HG02852 (cell line): ENCODE data around the gene TBX18.

Experiments used
- ATAC-seq: cut with Tn5 transposase; IDR thresholded peaks from one replicate; pipeline ENCODE4 v1.9.1; 2021; ENCODE audit warnings: mild to moderate bottlenecking, moderate library complexity; ENCODE audit not compliant: unreplicated experiment

TBX18 gene

DNA sequence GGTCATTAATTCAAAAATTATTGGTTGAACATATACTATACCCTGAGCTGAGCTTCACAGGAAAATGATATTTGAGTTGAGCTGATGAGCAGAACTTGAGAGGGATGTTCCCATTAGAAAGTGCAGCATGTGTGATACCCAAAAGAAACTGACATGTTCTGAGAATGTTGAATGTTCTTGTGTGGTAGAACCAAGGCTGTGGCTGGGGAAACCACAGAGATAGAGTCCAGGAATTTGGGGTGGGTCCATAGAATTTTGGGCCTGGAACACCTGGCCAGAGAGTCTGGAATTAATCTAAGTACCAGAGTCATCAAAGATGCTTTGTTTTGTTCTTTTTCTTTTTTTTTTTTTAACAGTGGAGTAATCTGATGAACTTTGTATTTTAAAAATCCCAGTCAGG is 88.7 kb downstream of the TBX18 start:
- ATAC-seq: no peak

DNA sequence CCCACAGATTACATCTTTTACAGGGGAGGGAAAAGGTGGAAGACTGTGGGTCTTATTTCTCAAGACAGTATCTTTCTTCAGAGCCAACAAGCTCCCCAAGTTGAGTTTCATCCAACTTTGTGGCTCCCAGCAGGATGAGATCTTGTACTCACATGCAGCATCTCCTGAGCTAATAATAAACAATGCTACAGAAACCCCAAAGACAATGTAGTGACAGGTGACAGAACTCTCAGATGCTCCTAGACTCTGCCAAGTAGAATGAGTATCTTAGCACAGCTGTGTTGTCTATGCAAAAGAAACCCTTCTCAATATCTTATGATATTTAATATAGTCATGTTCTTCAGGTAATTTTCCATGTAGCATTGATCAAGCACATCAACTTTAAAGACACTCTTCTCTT is 90.0 kb downstream of the TBX18 start:
- ATAC-seq: no peak

DNA sequence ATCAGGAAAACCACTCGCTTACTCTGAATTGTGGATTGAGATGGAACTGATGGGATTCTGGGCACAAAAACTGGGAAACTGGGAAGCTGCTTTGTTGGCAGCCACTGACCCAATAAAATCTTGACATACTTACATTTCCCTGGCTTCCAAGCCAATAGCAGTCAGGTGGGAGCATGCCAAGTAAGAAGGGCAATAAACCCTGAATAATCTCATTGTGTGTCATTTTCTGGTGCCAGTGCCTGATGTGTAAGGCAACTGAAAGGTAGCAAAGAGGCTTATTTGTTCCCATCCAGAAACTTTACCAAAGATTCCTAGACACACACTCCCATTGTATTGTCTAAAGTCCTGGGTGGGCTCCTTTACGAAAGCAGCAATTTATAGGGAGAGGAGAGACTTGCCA is 93.2 kb downstream of the TBX18 start:
- ATAC-seq: no peak

- ATAC-seq: no peak
Measured at GRCh38 chr6:84669945-84670344, 94.5 kb downstream of the TBX18 start.

GRCh38 chr6:84667252-84668213 is 96.9 kb downstream of the TBX18 start:
- ATAC-seq: no peak

GRCh38 chr6:84665401-84665800 is 99.0 kb downstream of the TBX18 start:
- no peak for ATAC-seq

DNA sequence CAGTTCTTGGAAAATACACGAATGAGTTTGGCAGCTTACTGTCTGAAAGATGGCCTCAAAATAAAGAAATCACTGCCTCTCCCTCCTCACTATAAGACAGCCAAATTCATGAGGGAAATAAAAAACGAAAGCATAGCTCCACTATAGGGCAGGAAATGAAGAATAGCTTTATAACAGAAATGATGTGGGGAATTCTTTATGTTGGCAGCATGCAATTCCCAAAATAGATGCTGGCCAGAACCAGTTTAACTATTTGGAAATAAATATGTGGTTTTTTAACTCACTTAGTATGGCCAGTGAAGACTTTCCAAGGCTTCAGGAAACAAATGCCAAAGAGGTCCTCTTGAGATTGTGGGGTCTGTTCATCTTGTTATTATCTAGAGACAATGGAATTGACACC is 100.5 kb downstream of the TBX18 start:
- no peak for ATAC-seq

DNA sequence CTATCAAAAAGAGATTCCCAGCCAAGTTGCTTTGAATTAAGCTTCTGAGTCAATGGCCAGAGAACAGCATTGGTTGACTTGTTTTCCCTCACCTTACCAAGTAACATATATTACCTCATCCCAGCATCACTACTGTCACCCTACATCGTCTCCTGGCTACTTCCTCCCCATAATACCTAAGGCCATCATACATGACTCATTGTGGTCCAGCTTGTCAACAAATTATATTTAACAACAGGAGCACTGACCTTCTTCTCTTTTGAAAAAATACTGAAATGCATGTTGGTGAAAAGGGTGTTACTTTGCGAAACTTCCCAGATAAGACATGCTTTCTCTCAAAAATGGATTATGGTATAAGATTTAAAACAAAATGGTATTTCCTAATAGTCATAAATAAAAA is 106.9 kb downstream of the TBX18 start:
- no peak for ATAC-seq

DNA sequence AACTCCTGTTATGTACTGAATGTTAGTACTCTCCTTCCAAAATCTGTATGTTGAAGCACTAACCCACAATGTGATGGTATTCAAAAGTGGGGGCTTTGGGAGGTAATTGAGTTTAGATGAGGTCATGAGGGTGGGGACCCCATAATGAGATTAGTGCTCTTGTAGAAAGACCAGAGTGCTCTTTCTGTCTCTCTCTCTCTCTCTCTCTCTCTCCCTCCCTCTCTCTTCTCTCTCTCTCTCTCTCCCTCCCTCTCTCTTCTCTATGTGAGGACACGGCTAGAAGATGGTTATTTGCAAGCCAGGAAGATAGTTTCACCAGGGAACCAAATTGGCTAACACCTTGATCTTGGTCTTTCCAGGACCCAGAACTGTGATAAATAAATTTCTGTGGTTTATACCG is 107.4 kb downstream of the TBX18 start:
- ATAC-seq: no peak

DNA sequence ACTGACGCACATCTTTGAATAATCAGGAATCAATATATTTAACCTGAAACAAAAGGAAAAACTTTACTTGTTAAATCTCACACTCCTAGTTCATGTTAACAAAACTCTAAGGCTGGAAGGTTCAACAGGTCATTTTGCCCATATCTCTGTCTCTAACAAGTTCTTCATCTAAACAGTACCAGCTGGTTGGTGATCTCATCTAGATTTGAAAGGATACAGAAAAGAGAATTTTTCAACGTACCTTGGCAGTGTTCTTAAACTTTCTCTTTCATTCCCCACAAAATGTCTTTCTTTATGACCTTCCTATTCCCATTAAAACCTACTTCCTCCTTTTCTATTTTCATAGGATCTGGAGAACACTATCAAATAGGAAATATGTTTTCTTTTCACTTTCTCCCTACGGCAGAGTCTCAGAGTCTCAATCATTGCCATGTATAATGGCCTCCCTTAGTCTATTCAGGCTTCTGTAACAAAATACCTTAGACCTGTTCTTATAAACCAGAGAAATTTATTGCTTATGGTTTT is 111.3 kb downstream of the TBX18 start:
- no peak for ATAC-seq

- ATAC-seq: no peak
Measured at GRCh38 chr6:84652356-84653026, 111.9 kb downstream of the TBX18 start.

GRCh38 chr6:84651583-84651982 is 112.8 kb downstream of the TBX18 start:
- ATAC-seq: no peak

GRCh38 chr6:84648444-84648843 is 116.0 kb downstream of the TBX18 start:
- ATAC-seq: no peak

- ATAC-seq: no peak
Measured at GRCh38 chr6:84645563-84646266, 118.7 kb downstream of the TBX18 start.

GRCh38 chr6:84645000-84645399 is 119.4 kb downstream of the TBX18 start:
- ATAC-seq: no peak

DNA sequence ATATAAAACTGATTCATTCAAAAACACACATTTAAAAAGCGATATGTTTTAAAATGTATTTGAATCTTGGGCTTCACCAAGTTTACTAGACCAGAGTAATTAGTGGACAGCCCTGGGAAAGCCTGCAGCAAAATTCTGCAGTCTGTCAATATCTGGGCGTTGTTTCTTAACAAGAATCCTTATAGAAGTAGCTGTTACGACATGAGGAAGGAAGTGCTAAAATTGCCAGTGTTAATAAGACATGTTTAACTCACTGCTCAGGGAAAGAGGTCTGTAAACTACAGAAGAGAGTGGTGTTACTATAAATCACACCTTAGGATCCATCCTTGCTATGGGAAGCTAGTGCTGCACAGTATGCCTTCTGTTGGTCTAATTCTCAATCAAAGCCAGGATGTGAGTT is 120.6 kb downstream of the TBX18 start:
- ATAC-seq: no peak

DNA sequence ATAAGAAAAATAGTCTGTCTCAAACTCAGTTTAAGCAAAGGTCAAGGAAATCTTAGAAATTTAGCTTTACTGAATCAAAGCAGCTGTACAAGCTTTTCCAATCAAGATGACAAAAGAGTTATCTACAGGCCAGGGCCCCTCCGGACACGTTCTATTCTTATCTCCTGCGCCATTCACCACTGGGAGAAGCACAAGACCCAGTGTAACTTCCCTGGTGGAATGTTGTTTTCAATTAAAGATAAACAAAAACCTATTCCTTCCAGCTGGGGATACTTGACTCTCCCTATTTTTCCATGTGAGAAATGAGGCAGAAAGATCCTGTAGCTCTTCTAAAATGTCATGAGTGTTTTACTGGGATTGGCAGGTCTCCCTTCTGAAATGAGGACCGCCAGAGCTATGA is 123.3 kb downstream of the TBX18 start:
- ATAC-seq: no peak

DNA sequence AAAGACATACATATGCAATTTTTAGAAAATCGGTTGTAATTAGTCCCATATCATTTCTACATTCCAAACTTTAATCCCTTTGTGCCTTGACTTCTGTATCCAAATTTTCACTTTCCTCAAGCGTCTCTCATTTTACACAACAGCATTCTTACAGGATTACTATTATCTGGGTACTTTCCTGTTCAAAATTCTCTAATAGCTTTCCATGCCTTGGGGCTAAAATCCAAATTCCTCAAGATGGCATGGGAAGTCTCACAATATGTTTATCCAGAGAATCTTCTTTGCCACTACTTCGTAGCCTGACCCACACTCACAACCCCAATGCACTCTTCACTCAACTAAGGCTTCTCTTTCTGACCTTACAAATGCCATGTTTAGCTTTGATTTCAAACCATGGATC is 125.0 kb downstream of the TBX18 start:
- no peak for ATAC-seq

DNA sequence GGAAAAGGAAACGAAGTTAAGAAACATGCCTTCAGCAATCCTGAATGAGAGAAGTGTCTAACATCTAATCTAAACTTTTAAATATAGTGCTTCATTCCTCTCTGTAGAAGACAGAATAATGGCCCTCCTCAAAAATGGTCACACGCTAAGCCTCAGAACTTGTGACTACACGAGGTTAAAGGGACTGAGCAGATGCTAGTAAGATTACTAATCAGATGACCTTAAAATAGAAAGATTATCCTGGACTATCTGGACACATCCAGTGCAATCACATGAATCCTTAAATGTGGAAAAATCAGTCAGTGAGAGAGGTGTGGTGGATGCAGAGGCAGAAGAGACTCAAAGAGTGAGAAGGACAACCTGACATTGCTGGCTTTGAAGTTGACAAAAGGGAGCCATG is 126.1 kb downstream of the TBX18 start:
- ATAC-seq: no peak
